Inflammatory macrophage treated with lipopolysaccharide for 1 hour (primary cell): ENCODE results near the gene PHACTR4.
"Not testable (repeated sequence)": the region's sequence is repeated elsewhere in the genome, so short reads cannot be mapped to it uniquely, and the experiment has no call there.

ENCODE experiments used
- DNase-seq, 2 donors: peaks; one replicate each; pipeline ENCODE4 v3.0.0-alpha.2; 2020 to 2022

The PHACTR4 gene

GRCh38 chr1:28530456-28530855 lies 160.9 kb downstream of the PHACTR4 start:
- DNase-seq = no peak

- DNase-seq = no peak
Observed at GRCh38 chr1:28534671-28535070, 165.1 kb downstream of the PHACTR4 start.

- no peak for DNase-seq
Observed at GRCh38 chr1:28535180-28535579, 165.6 kb downstream of the PHACTR4 start.

- no peak for DNase-seq
Observed at GRCh38 chr1:28537457-28538199, 168.1 kb downstream of the PHACTR4 start.

GRCh38 chr1:28538286-28538685 lies 168.7 kb downstream of the PHACTR4 start:
- no peak for DNase-seq

GRCh38 chr1:28540651-28541050 lies 171.1 kb downstream of the PHACTR4 start:
- DNase-seq = no peak

GRCh38 chr1:28541414-28542015 lies 172.0 kb downstream of the PHACTR4 start:
- not testable (repeated sequence) for DNase-seq

GRCh38 chr1:28545246-28545628 lies 175.7 kb downstream of the PHACTR4 start:
- no peak for DNase-seq

GRCh38 chr1:28548318-28548717 lies 178.8 kb downstream of the PHACTR4 start:
- no peak for DNase-seq
